ENCODE results near the gene ABCA13.

DNA sequence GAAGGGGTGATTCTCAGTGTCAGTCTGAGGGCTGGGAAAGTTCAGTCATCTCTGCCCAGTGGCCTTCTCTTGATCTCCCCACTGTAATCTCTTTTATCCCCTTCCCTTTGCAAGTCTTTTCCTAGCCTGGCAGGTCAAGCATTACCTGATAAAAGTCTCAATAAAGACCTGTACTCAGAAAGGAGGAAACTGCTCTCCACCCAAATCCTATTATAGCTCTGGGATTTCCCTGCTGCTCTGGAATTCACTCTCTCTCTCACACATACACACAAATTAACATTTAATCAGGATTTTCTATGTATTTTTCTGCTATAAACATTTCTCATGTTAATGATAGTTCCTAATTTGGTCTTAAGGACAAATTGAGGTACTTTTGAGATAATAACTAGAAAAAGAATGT, 46.5 kb downstream of the ABCA13 start:
- TF ChIP-seq, protein P1, sequence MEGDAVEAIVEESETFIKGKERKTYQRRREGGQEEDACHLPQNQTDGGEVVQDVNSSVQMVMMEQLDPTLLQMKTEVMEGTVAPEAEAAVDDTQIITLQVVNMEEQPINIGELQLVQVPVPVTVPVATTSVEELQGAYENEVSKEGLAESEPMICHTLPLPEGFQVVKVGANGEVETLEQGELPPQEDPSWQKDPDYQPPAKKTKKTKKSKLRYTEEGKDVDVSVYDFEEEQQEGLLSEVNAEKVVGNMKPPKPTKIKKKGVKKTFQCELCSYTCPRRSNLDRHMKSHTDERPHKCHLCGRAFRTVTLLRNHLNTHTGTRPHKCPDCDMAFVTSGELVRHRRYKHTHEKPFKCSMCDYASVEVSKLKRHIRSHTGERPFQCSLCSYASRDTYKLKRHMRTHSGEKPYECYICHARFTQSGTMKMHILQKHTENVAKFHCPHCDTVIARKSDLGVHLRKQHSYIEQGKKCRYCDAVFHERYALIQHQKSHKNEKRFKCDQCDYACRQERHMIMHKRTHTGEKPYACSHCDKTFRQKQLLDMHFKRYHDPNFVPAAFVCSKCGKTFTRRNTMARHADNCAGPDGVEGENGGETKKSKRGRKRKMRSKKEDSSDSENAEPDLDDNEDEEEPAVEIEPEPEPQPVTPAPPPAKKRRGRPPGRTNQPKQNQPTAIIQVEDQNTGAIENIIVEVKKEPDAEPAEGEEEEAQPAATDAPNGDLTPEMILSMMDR (IDR thresholded peaks at IDR 0.05) = no peak
- TF ChIP-seq POLR2A (IDR thresholded peaks at IDR 0.05) (no peak), EP300 (IDR thresholded peaks at IDR 0.05) (no peak), POLR2AphosphoS5 (IDR thresholded peaks at IDR 0.05) (no peak)

All from gastroesophageal sphincter (tissue), 3 donors.